CD4-positive, alpha-beta memory T cell (primary cell): ENCODE measurements around the gene IFITM2. TPM values are rescaled to one million over a fixed set of nuclear protein-coding genes. Genes with fewer than 3 reads are reported as not detected.
A peak's percentile ranks its signal among the peaks of the same experiment; 100 is the strongest.
"Not testable (repeated sequence)": the region's sequence is repeated elsewhere in the genome, so short reads cannot be mapped to it uniquely, and the experiment has no call there.

Experiments used
- CTCF ChIA-PET: fragments of 350-600 bp; sonication (Branson Sonifier 250); formaldehyde crosslinking; loops from one replicate; lab custom pipeline; 2021; ENCODE audit warnings: inconsistent platforms; ENCODE audit not compliant: partially characterized antibody; lab: Charles Lee
- POLR2A ChIA-PET: fragments of 350-600 bp; sonication (Branson Sonifier 250); formaldehyde crosslinking; loops from one replicate; lab custom pipeline; 2021; ENCODE audit not compliant: partially characterized antibody; lab: Charles Lee
- DNase-seq, 5 donors: peaks; one replicate each; pipeline versions ENCODE4 v3.0.0 to v3.0.0-alpha.2; 2020 to 2022; ENCODE audit warnings: mixed read lengths in 1 of 5
- H3K27ac ChIP-seq: one replicate; pipeline ENCODE4 v1.7.0; 2013; ENCODE audit warnings: low read depth, low read length
- H3K27me3 ChIP-seq: 2 replicates; pipeline ENCODE4 v1.7.0; 2013; ENCODE audit warnings: mild to moderate bottlenecking, low read length, moderate library complexity; ENCODE audit not compliant: insufficient read depth
- H3K36me3 ChIP-seq: 2 replicates; pipeline ENCODE4 v1.7.0; 2013; ENCODE audit warnings: mild to moderate bottlenecking, low read length, moderate library complexity; ENCODE audit not compliant: insufficient read depth
- H3K4me1 ChIP-seq: 2 replicates; pipeline ENCODE4 v1.7.0; 2013; ENCODE audit warnings: mild to moderate bottlenecking, low read length, moderate library complexity; ENCODE audit not compliant: insufficient read depth
- H3K4me3 ChIP-seq, 2 donors: one replicate each; pipeline ENCODE4 v1.7.0; 2013; ENCODE audit warnings: low read length in 2 of 2, mild to moderate bottlenecking in 1 of 2
- H3K9me3 ChIP-seq, 2 donors: one replicate each; pipeline ENCODE4 v1.7.0; 2013; ENCODE audit warnings: low read length in 2 of 2, control low read depth in 1 of 2; ENCODE audit not compliant: control insufficient read depth in 1 of 2
- H3K27ac Mint-ChIP-seq, 7 donors: one replicate each; pipeline ENCODE4 v1.8.0; 2020 to 2021; ENCODE audit warnings: mixed read lengths in 7 of 7, mild to moderate bottlenecking in 6 of 7, inconsistent platforms in 3 of 7, moderate library complexity in 3 of 7
- H3K27me3 Mint-ChIP-seq, 2 donors: one replicate each; pipeline ENCODE4 v1.8.0; 2020 to 2021; ENCODE audit warnings: mixed read lengths in 2 of 2
- H3K36me3 Mint-ChIP-seq, 2 donors: one replicate each; pipeline ENCODE4 v1.8.0; 2020 to 2021; ENCODE audit warnings: mixed read lengths in 2 of 2, inconsistent platforms in 1 of 2, mild to moderate bottlenecking in 1 of 2
- H3K4me1 Mint-ChIP-seq, 4 donors: one replicate each; pipeline ENCODE4 v1.8.0; 2020 to 2021; ENCODE audit warnings: mixed read lengths in 4 of 4, mild to moderate bottlenecking in 1 of 4
- H3K4me3 Mint-ChIP-seq, 8 donors: one replicate each; pipeline ENCODE4 v1.8.0; 2020 to 2021; ENCODE audit warnings: mixed read lengths in 8 of 8, mild to moderate bottlenecking in 7 of 8, moderate library complexity in 6 of 8, inconsistent platforms in 3 of 8
- H3K9me3 Mint-ChIP-seq, 8 donors: one replicate each; pipeline ENCODE4 v1.8.0; 2020 to 2021; ENCODE audit warnings: mixed read lengths in 8 of 8, mild to moderate bottlenecking in 5 of 8, inconsistent platforms in 3 of 8, moderate library complexity in 1 of 8
- intact Hi-C: fragments of 100-400 bp; cut with micrococcal nuclease; formaldehyde crosslinking; loops from one replicate; pipeline ENCODE4 v1.15.1; 2023
- polyA plus RNA-seq, 2 donors: library from polyadenylated mRNA; unstranded; fragments of 300-500 nt; fragmentation: Illumina TruSeq; gene quantifications; one replicate each; pipeline ENCODE4 v1.2.3, GENCODE V29; 2021
- total RNA-seq, 2 experiments: library from RNA; stranded (reverse); gene quantifications; one replicate each; pipeline ENCODE4 v1.2.3, GENCODE V29; 2021

The IFITM2 gene
- total and polyA plus RNA-seq, 4 experiments from 2014 or later: 202 to 3,716 (median 1,347) TPM

GRCh38 chr11:318405-319120, 10.9 kb downstream of the IFITM2 start:
- H3K36me3 ChIP-seq, H3K27me3 ChIP-seq, H3K27ac Mint-ChIP-seq, H3K9me3 Mint-ChIP-seq, H3K9me3 ChIP-seq, intact Hi-C loops, DNase-seq, H3K27me3 Mint-ChIP-seq: not testable (repeated sequence)
- peak overlapping the region in 2 of 8 donors; percentile 83 to 84 for H3K4me3 Mint-ChIP-seq
- H3K27ac ChIP-seq: peak overlapping the region; percentile 76
- CTCF ChIA-PET: interaction anchor here (1.2 to 4.0 kb wide), 7 partner anchors 9 to 131 kb away, joined by 4 to 46 read pairs (median 23); no protein-coding TSS in a partner anchor
- peaks cover 27 to 33% of the 10 kb centered on the region in 2 donors for H3K36me3 Mint-ChIP-seq
- POLR2A ChIA-PET: interaction anchor here (1.1 to 7.2 kb wide), 10 partner anchors 7 to 111 kb away, joined by 6 to 66 read pairs (median 44); partner anchors contain the start of genes BET1L, IFITM2, PGGHG and RIC8A
- H3K4me1 Mint-ChIP-seq: peaks cover 19 to 42% (median 26%) of the 10 kb centered on the region in 4 donors
- peak overlapping the region in 1 of 2 donors; percentile 19 for H3K4me3 ChIP-seq
- H3K4me1 ChIP-seq: peaks cover 17% of the 10 kb centered on the region

GRCh38 chr11:319121-319887, 11.7 kb downstream of the IFITM2 start:
- H3K36me3 ChIP-seq, H3K9me3 ChIP-seq, H3K27me3 Mint-ChIP-seq, H3K9me3 Mint-ChIP-seq, intact Hi-C loops, H3K27me3 ChIP-seq, CTCF ChIA-PET: not testable (repeated sequence)
- Histone ChIP-seq H3K27ac (peak overlapping the region; percentile 60), H3K4me1 (peaks cover 16% of the 10 kb centered on the region), H3K4me3 (peak overlapping the region; percentile 19 to 36)
- H3K27ac Mint-ChIP-seq: peak overlapping the region; percentile 76 to 96 (median 89)
- peak in 1 of 5 donors; percentile 42 for DNase-seq
- H3K4me3 Mint-ChIP-seq: peak overlapping the region; percentile 81 to 90 (median 86)
- POLR2A ChIA-PET: interaction anchor here (1.1 to 1.3 kb wide), 3 partner anchors 10 to 52 kb away, joined by 5 to 8 read pairs (median 6); no protein-coding TSS in a partner anchor
- H3K36me3 Mint-ChIP-seq: peaks cover 20 to 25% of the 10 kb centered on the region in 2 donors
- peaks cover 20 to 38% (median 30%) of the 10 kb centered on the region in 4 donors for H3K4me1 Mint-ChIP-seq

GRCh38 chr11:319888-320273, 12.3 kb downstream of the IFITM2 start:
- DNase-seq, CTCF ChIA-PET, H3K36me3 ChIP-seq, intact Hi-C loops, H3K4me3 ChIP-seq, H3K9me3 Mint-ChIP-seq, H3K27me3 Mint-ChIP-seq, H3K27me3 ChIP-seq, H3K9me3 ChIP-seq: not testable (repeated sequence)
- H3K36me3 Mint-ChIP-seq: peaks cover 17 to 21% of the 10 kb centered on the region in 2 donors
- peak overlapping the region; percentile 81 to 90 (median 86) for H3K4me3 Mint-ChIP-seq
- Histone ChIP-seq H3K4me1 (peaks cover 16% of the 10 kb centered on the region), H3K27ac (peak overlapping the region; percentile 47)
- peaks cover 23 to 43% (median 34%) of the 10 kb centered on the region in 4 donors for H3K4me1 Mint-ChIP-seq
- POLR2A ChIA-PET: interaction anchor here (1.3 kb wide), 2 partner anchors 35 to 52 kb away, joined by 5 to 6 read pairs; no protein-coding TSS in a partner anchor
- peak overlapping the region; percentile 76 to 97 (median 89) for H3K27ac Mint-ChIP-seq

GRCh38 chr11:324156-324555, 16.5 kb downstream of the IFITM2 start:
- H3K9me3 ChIP-seq: no peaks in the 10 kb centered on the region
- CTCF ChIA-PET: interaction anchor here (1.6 kb wide), 2 partner anchors 31 kb away, joined by 5 to 6 read pairs; no protein-coding TSS in a partner anchor
- intact Hi-C loops: no loop called here
- no peaks in the 10 kb centered on the region for H3K27me3 Mint-ChIP-seq
- POLR2A ChIA-PET: interaction anchor here (0.8 to 4.5 kb wide), 3 partner anchors 8 to 31 kb away, joined by 4 to 42 read pairs (median 8); partner anchors contain the start of gene IFITM1
- peaks cover 0 to 2% (median 0%) of the 10 kb centered on the region in 8 donors for H3K9me3 Mint-ChIP-seq
- no peak for DNase-seq
- H3K27me3 ChIP-seq: no peaks in the 10 kb centered on the region
- H3K4me3 ChIP-seq: no peak overlapping the region
- H3K4me1 ChIP-seq: peaks cover 28% of the 10 kb centered on the region
- H3K36me3 Mint-ChIP-seq: peaks cover 0 to 2% of the 10 kb centered on the region in 2 donors
- peaks cover 30 to 67% (median 47%) of the 10 kb centered on the region in 4 donors for H3K4me1 Mint-ChIP-seq
- H3K4me3 Mint-ChIP-seq: peak overlapping the region in 1 of 8 donors; percentile 39
- peak overlapping the region in 5 of 7 donors; percentile 35 to 64 (median 53) for H3K27ac Mint-ChIP-seq
- H3K36me3 ChIP-seq: no peaks in the 10 kb centered on the region
- H3K27ac ChIP-seq: no peak overlapping the region

GRCh38 chr11:324593-325517, 17.2 kb downstream of the IFITM2 start:
- H3K36me3 Mint-ChIP-seq, H3K36me3 ChIP-seq, H3K9me3 Mint-ChIP-seq, H3K27me3 Mint-ChIP-seq, H3K27me3 ChIP-seq, H3K9me3 ChIP-seq, intact Hi-C loops, DNase-seq, H3K27ac ChIP-seq, H3K4me3 ChIP-seq: not testable (repeated sequence)
- Mint-ChIP-seq H3K27ac (peak overlapping the region; percentile 24 to 88 (median 73)), H3K4me3 (peak overlapping the region in 6 of 8 donors; percentile 13 to 59 (median 30)), H3K4me1 (peaks cover 33 to 69% (median 49%) of the 10 kb centered on the region in 4 donors)
- CTCF ChIA-PET: interaction anchor here (1.6 kb wide), 1 partner anchor 30 kb away, joined by 5 read pairs; no protein-coding TSS in a partner anchor
- peaks cover 28% of the 10 kb centered on the region for H3K4me1 ChIP-seq
- POLR2A ChIA-PET: interaction anchor here (0.6 to 4.5 kb wide), 5 partner anchors 9 to 74 kb away, joined by 3 to 42 read pairs (median 4); partner anchors contain the start of gene IFITM1
